Gastrocnemius medialis (tissue), 4 donors: ENCODE data around the gene SLC39A3. TPM values are rescaled to one million over a fixed set of nuclear protein-coding genes. Genes with fewer than 3 reads are reported as not detected.

ENCODE experiments used
- ATAC-seq, 2 donors: fragments of 150-250 bp; one replicate each; pipeline ENCODE4 v1.9.1; 2016
- DNase-seq, 2 donors: peaks; one replicate each; pipeline ENCODE4 v3.0.0-alpha.2; 2019
- H3K27ac ChIP-seq, 4 donors: fragments of 200-600 bp; sonication (generic); 1 replicate in 1 of 4; 2 replicates in 3 of 4; pipeline ENCODE4 v1.5.1; 2016 to 2018; ENCODE audit warnings: mild to moderate bottlenecking in 2 of 4, moderate library complexity in 1 of 4
- H3K27me3 ChIP-seq, 3 donors: fragments of 200-600 bp; sonication (generic) in 2 of 3; 1 replicate in 1 of 3; 2 replicates in 2 of 3; pipeline versions ENCODE4 v1.5.1 to v1.6.0; 2016 to 2019; ENCODE audit warnings: mild to moderate bottlenecking in 1 of 3, moderate library complexity in 1 of 3
- H3K36me3 ChIP-seq, 2 donors: fragments of 200-600 bp; sonication (generic) in 1 of 2; one replicate each; pipeline ENCODE4 v1.5.1; 2017 to 2018
- H3K4me1 ChIP-seq, 2 donors: fragments of 200-600 bp; sonication (generic) in 1 of 2; one replicate each; pipeline ENCODE4 v1.5.1; 2016 to 2017; ENCODE audit warnings: mild to moderate bottlenecking in 2 of 2
- H3K4me3 ChIP-seq, 4 donors: fragments of 200-600 bp; sonication (generic) in 3 of 4; 1 replicate in 1 of 4; 2 replicates in 3 of 4; pipeline ENCODE4 v1.5.1; 2016 to 2019; ENCODE audit warnings: mild to moderate bottlenecking in 2 of 4
- H3K9me3 ChIP-seq, 3 donors: fragments of 200-600 bp; sonication (generic) in 2 of 3; 1 replicate in 1 of 3; 2 replicates in 2 of 3; pipeline ENCODE4 v1.5.1; 2016 to 2019
- POLR2A ChIP-seq, 2 donors: fragments of 450-650 bp; IDR thresholded peaks; one replicate each; pipeline ENCODE4 v1.6.1; 2017; ENCODE audit warnings: antibody characterized with exemption in 2 of 2, mild to moderate bottlenecking in 2 of 2, moderate library complexity in 2 of 2
- in situ Hi-C, 4 donors: fragments of 200-750 bp; cut with MboI; loops; one replicate each; pipeline versions ENCODE4 v1.15.0 to v1.8.0; 2017; ENCODE audit warnings: low sequenced_read_pairs in 4 of 4
- intact Hi-C: fragments of 100-400 bp; cut with DNase I; formaldehyde crosslinking; loops from one replicate; pipeline ENCODE4 v1.15.1; 2023; ENCODE audit warnings: low total_unique reads
- total RNA-seq, 4 donors: library from RNA; depleted of rRNA; stranded (reverse); fragments of >200 nt; gene quantifications; one replicate each; pipeline versions ENCODE4 v1.1.0 to v1.2.3, GENCODE V29; 2016
- TF ChIP-seq, protein P1 (sequence below), 5 experiments: fragments of 450-650 bp in 3 of 5; fragments of 200-600 bp in 2 of 5; sonication (generic) in 2 of 5; IDR thresholded peaks in 4 of 5; conservative IDR thresholded peaks in 1 of 5; 1 replicate in 4 of 5; 2 replicates in 1 of 5; pipeline ENCODE4 v1.5.1; 2016 to 2019; ENCODE audit warnings: antibody characterized with exemption in 5 of 5, mild to moderate bottlenecking in 3 of 5, moderate library complexity in 3 of 5

The SLC39A3 gene
- total RNA-seq, 4 donors from 2014 or later, result 23.1 to 60.9 (median 27.1) TPM

DNA sequence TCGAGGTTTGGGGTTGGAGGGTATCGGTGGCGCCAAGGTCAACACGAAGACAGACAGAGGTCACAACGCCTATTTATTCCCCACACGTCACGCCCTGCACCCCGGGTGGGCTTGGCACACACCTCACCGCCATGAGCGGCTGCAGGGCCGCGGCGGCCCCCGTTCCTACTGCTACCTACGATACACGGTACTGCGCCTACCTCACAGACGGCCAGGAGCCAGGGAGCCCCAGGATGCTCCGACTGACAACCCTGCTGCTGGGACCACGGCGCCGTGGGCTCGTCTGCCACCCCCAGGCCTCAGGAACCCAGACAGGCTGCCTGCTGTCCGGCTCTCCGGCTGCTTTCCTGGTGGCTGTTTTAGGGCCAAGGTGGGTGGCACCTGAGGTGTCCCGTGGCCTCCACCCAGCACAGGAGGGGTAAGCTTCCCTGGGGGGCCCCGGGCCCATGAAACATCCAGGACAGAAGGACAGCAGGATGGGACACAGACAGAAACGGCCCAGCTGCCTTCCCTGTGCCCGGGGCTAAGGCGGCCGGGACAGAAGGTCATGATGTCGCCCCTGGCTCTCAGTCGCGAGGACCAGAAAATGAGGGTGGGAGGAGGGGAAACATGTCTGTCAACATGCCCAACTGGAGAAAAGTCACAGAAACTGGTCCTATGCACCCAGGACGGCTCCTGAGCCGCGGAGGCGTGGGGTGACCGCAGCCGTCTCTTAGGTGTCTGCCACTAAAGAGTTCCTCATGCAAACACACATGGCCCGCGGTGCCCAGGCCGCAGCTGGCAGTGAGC is 15.0 kb upstream of the SLC39A3 start:
- in situ Hi-C loops (loop anchor here in 1 of 4 donors (5.0 kb wide), 1 partner anchor 103 kb away; no protein-coding TSS in a partner anchor), intact Hi-C loops (no loop called here)
- DNase-seq, result no peak
- Histone ChIP-seq H3K36me3 (peaks cover 0 to 60% of the 10 kb centered on the region in 2 donors), H3K27me3 (no peaks in the 10 kb centered on the region), H3K4me3 (no peak overlapping the region), H3K4me1 (no peaks in the 10 kb centered on the region), H3K9me3 (no peaks in the 10 kb centered on the region), H3K27ac (no peak overlapping the region)
- TF ChIP-seq POLR2A (IDR thresholded peaks at IDR 0.05), result no peak
- TF ChIP-seq, protein P1, sequence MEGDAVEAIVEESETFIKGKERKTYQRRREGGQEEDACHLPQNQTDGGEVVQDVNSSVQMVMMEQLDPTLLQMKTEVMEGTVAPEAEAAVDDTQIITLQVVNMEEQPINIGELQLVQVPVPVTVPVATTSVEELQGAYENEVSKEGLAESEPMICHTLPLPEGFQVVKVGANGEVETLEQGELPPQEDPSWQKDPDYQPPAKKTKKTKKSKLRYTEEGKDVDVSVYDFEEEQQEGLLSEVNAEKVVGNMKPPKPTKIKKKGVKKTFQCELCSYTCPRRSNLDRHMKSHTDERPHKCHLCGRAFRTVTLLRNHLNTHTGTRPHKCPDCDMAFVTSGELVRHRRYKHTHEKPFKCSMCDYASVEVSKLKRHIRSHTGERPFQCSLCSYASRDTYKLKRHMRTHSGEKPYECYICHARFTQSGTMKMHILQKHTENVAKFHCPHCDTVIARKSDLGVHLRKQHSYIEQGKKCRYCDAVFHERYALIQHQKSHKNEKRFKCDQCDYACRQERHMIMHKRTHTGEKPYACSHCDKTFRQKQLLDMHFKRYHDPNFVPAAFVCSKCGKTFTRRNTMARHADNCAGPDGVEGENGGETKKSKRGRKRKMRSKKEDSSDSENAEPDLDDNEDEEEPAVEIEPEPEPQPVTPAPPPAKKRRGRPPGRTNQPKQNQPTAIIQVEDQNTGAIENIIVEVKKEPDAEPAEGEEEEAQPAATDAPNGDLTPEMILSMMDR (IDR thresholded peaks at IDR 0.05 in 4 of 5, conservative IDR thresholded peaks at IDR 0.05 in 1 of 5), result no peak
- ATAC-seq, result no peak

DNA sequence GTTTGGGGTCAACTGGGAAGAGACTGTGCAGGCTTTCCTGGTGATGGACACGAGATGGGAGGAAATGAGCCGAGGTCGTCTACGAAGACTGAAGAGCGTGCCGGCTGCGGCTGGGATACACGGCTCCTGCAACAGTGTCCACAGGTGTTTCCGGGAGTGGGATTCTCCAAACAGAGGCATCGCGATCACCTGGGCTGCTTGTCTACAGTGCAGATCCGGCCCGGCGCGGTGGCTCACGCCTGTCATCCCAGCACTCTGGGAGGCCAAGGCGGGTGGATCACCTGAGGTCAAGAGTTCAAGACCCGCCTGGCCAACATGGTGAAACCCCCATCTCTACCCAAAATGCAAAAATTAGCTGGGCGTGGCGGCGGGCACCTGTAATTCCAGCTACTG is 11.6 kb upstream of the SLC39A3 start:
- no peak overlapping the region for H3K27ac ChIP-seq
- no peak for ATAC-seq
- peaks cover 0 to 29% of the 10 kb centered on the region in 2 donors for H3K36me3 ChIP-seq
- TF ChIP-seq, protein P1 (IDR thresholded peaks at IDR 0.05 in 4 of 5, conservative IDR thresholded peaks at IDR 0.05 in 1 of 5), result no peak
- no peak for TF ChIP-seq POLR2A (IDR thresholded peaks at IDR 0.05)
- in situ Hi-C loops, result loop anchor here in 1 of 4 donors (5.0 kb wide), 1 partner anchor 99 kb away; no protein-coding TSS in a partner anchor
- intact Hi-C loops, result no loop called here
- H3K4me3 ChIP-seq, result no peak overlapping the region
- no peaks in the 10 kb centered on the region for H3K9me3 ChIP-seq
- H3K4me1 ChIP-seq, result peaks cover 0 to 6% of the 10 kb centered on the region in 2 donors
- no peaks in the 10 kb centered on the region for H3K27me3 ChIP-seq
- DNase-seq, result no peak

DNA sequence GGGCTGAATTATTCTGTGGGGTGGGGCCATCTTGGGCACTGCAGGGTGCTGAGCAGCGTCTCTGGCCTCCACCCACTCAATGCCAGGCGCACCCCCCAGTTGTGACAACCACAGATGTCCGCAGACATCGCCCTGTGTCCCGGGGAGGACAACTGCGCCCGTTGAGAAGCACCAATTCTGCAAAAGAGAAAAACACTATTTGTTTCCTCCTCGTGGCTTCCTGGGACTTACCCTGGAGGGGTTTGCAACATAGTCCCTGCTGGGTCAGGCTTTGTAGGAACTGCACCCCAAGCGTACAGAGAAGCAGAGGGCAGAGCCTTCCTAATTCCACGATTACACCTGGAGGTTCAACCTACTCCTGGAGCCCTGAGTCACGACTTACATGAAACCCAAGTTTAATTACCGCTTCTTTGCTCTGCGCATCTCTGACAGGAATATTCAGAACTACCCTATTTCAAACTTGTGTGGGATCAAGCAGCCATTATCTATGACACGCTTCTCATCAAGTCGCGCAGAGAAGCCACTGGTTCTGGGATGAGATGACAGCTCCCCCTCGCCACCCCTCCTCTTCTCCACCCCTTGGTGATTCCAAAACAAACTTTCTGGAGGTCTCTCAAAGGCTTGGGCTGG is 11.1 kb upstream of the SLC39A3 start:
- Histone ChIP-seq H3K36me3 (peaks cover 0 to 25% of the 10 kb centered on the region in 2 donors), H3K27me3 (no peaks in the 10 kb centered on the region), H3K9me3 (no peaks in the 10 kb centered on the region), H3K4me1 (peaks cover 0 to 6% of the 10 kb centered on the region in 2 donors), H3K27ac (no peak overlapping the region), H3K4me3 (no peak overlapping the region)
- in situ Hi-C loops (loop anchor here in 1 of 4 donors (5.0 kb wide), 1 partner anchor 99 kb away; no protein-coding TSS in a partner anchor), intact Hi-C loops (no loop called here)
- TF ChIP-seq POLR2A (IDR thresholded peaks at IDR 0.05), result no peak
- TF ChIP-seq, protein P1 (IDR thresholded peaks at IDR 0.05 in 4 of 5, conservative IDR thresholded peaks at IDR 0.05 in 1 of 5), result no peak
- no peak for ATAC-seq
- no peak for DNase-seq

DNA sequence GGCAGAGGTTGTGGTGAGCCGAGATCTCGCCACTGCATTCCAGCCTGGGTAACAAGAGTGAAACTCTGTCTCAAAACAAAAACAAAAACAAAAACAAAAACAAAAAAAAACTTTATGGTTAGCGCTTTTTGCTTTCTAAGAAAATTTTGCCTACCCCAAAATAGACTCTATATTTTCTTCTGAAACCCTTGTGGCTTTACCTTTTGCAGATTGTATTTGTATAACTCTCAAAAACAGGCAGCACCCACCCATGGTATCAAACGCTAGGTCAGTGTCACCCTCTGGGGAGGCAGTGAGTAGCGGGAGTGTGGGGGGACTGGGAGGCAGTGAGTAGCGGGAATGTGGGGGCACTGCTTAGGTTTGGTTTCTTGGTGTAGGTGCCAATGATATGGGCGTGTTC is 7.5 kb upstream of the SLC39A3 start:
- Histone ChIP-seq H3K27ac (no peak overlapping the region), H3K4me1 (peaks cover 0 to 6% of the 10 kb centered on the region in 2 donors), H3K27me3 (no peaks in the 10 kb centered on the region), H3K9me3 (no peaks in the 10 kb centered on the region), H3K36me3 (no peaks in the 10 kb centered on the region), H3K4me3 (no peak overlapping the region)
- in situ Hi-C loops, result loop anchor here in 3 of 4 donors (5.0 to 10.0 kb wide), 2 partner anchors 93 to 100 kb away; no protein-coding TSS in a partner anchor
- intact Hi-C loops, result no loop called here
- TF ChIP-seq, protein P1 (IDR thresholded peaks at IDR 0.05 in 4 of 5, conservative IDR thresholded peaks at IDR 0.05 in 1 of 5), result no peak
- TF ChIP-seq POLR2A (IDR thresholded peaks at IDR 0.05), result no peak
- ATAC-seq (no peak), DNase-seq (no peak)
